ENCODE measurements around the gene SGK1.

The SGK1 gene

GRCh38 chr6:134249239-134249758, 68.6 kb downstream of the SGK1 start:
- no peak for DNase-seq
- Histone ChIP-seq H3K27me3 (replicated peaks; ENCODE audit: control insufficient read depth, insufficient read depth, low read length, poor library complexity, severe bottlenecking) (no peaks in the 10 kb centered on the region), H3K4me3 (ENCODE audit: insufficient read depth, low read depth, low read length, poor library complexity, severe bottlenecking) (no peak overlapping the region), H3K36me3 (ENCODE audit: control insufficient read depth, insufficient read depth, low read length) (no peaks in the 10 kb centered on the region), H3K27ac (ENCODE audit: insufficient read depth, low read length, poor library complexity, severe bottlenecking) (no peak overlapping the region), H3K4me1 (ENCODE audit: control insufficient read depth, insufficient read depth, low read length, poor library complexity, severe bottlenecking) (peaks cover 35% of the 10 kb centered on the region), H3K9me3 (ENCODE audit: control insufficient read depth, low read length) (no peaks in the 10 kb centered on the region)

GRCh38 chr6:134247844-134248580, 69.9 kb downstream of the SGK1 start:
- H3K4me3 ChIP-seq (ENCODE audit: insufficient read depth, low read depth, low read length, poor library complexity, severe bottlenecking), result no peak overlapping the region
- H3K27me3 ChIP-seq (replicated peaks; ENCODE audit: control insufficient read depth, insufficient read depth, low read length, poor library complexity, severe bottlenecking), result no peaks in the 10 kb centered on the region
- peak overlapping the region; percentile 69 for H3K27ac ChIP-seq (ENCODE audit: insufficient read depth, low read length, poor library complexity, severe bottlenecking)
- H3K36me3 ChIP-seq (ENCODE audit: control insufficient read depth, insufficient read depth, low read length), result no peaks in the 10 kb centered on the region
- DNase-seq, result no peak
- H3K9me3 ChIP-seq (ENCODE audit: control insufficient read depth, low read length), result no peaks in the 10 kb centered on the region
- H3K4me1 ChIP-seq (ENCODE audit: control insufficient read depth, insufficient read depth, low read length, poor library complexity, severe bottlenecking), result peaks cover 35% of the 10 kb centered on the region

GRCh38 chr6:134247231-134247833, 70.6 kb downstream of the SGK1 start:
- Histone ChIP-seq H3K27me3 (replicated peaks; ENCODE audit: control insufficient read depth, insufficient read depth, low read length, poor library complexity, severe bottlenecking) (no peaks in the 10 kb centered on the region), H3K9me3 (ENCODE audit: control insufficient read depth, low read length) (no peaks in the 10 kb centered on the region), H3K36me3 (ENCODE audit: control insufficient read depth, insufficient read depth, low read length) (no peaks in the 10 kb centered on the region), H3K4me1 (ENCODE audit: control insufficient read depth, insufficient read depth, low read length, poor library complexity, severe bottlenecking) (peaks cover 35% of the 10 kb centered on the region), H3K27ac (ENCODE audit: insufficient read depth, low read length, poor library complexity, severe bottlenecking) (peak overlapping the region; percentile 69), H3K4me3 (ENCODE audit: insufficient read depth, low read depth, low read length, poor library complexity, severe bottlenecking) (no peak overlapping the region)
- peak; percentile 70 to 77 (median 72) for DNase-seq

- Histone ChIP-seq H3K9me3 (ENCODE audit: control insufficient read depth, low read length) (no peaks in the 10 kb centered on the region), H3K4me1 (ENCODE audit: control insufficient read depth, insufficient read depth, low read length, poor library complexity, severe bottlenecking) (peaks cover 41% of the 10 kb centered on the region), H3K27me3 (replicated peaks; ENCODE audit: control insufficient read depth, insufficient read depth, low read length, poor library complexity, severe bottlenecking) (no peaks in the 10 kb centered on the region), H3K27ac (ENCODE audit: insufficient read depth, low read length, poor library complexity, severe bottlenecking) (peak overlapping the region; percentile 22), H3K4me3 (ENCODE audit: insufficient read depth, low read depth, low read length, poor library complexity, severe bottlenecking) (no peak overlapping the region), H3K36me3 (ENCODE audit: control insufficient read depth, insufficient read depth, low read length) (no peaks in the 10 kb centered on the region)
- no peak for DNase-seq
Observed at GRCh38 chr6:134245706-134246105, 72.2 kb downstream of the SGK1 start.

GRCh38 chr6:134245041-134245440, 72.9 kb downstream of the SGK1 start:
- Histone ChIP-seq H3K27me3 (replicated peaks; ENCODE audit: control insufficient read depth, insufficient read depth, low read length, poor library complexity, severe bottlenecking) (no peaks in the 10 kb centered on the region), H3K36me3 (ENCODE audit: control insufficient read depth, insufficient read depth, low read length) (no peaks in the 10 kb centered on the region), H3K4me3 (ENCODE audit: insufficient read depth, low read depth, low read length, poor library complexity, severe bottlenecking) (no peak overlapping the region), H3K4me1 (ENCODE audit: control insufficient read depth, insufficient read depth, low read length, poor library complexity, severe bottlenecking) (peaks cover 44% of the 10 kb centered on the region), H3K27ac (ENCODE audit: insufficient read depth, low read length, poor library complexity, severe bottlenecking) (no peak overlapping the region), H3K9me3 (ENCODE audit: control insufficient read depth, low read length) (no peaks in the 10 kb centered on the region)
- no peak for DNase-seq

- H3K27me3 ChIP-seq (replicated peaks; ENCODE audit: control insufficient read depth, insufficient read depth, low read length, poor library complexity, severe bottlenecking), result no peaks in the 10 kb centered on the region
- H3K4me3 ChIP-seq (ENCODE audit: insufficient read depth, low read depth, low read length, poor library complexity, severe bottlenecking), result no peak overlapping the region
- H3K9me3 ChIP-seq (ENCODE audit: control insufficient read depth, low read length), result no peaks in the 10 kb centered on the region
- peaks cover 23% of the 10 kb centered on the region for H3K4me1 ChIP-seq (ENCODE audit: control insufficient read depth, insufficient read depth, low read length, poor library complexity, severe bottlenecking)
- no peaks in the 10 kb centered on the region for H3K36me3 ChIP-seq (ENCODE audit: control insufficient read depth, insufficient read depth, low read length)
- peak; percentile 64 to 76 (median 66) for DNase-seq
- peak overlapping the region; percentile 63 for H3K27ac ChIP-seq (ENCODE audit: insufficient read depth, low read length, poor library complexity, severe bottlenecking)
Observed at GRCh38 chr6:134240665-134241431, 77.1 kb downstream of the SGK1 start.

GRCh38 chr6:134238960-134239795, 78.7 kb downstream of the SGK1 start:
- H3K27ac ChIP-seq (ENCODE audit: insufficient read depth, low read length, poor library complexity, severe bottlenecking), result peak overlapping the region; percentile 63
- no peaks in the 10 kb centered on the region for H3K9me3 ChIP-seq (ENCODE audit: control insufficient read depth, low read length)
- H3K4me1 ChIP-seq (ENCODE audit: control insufficient read depth, insufficient read depth, low read length, poor library complexity, severe bottlenecking), result peaks cover 16% of the 10 kb centered on the region
- H3K4me3 ChIP-seq (ENCODE audit: insufficient read depth, low read depth, low read length, poor library complexity, severe bottlenecking), result no peak overlapping the region
- no peak for DNase-seq
- no peaks in the 10 kb centered on the region for H3K27me3 ChIP-seq (replicated peaks; ENCODE audit: control insufficient read depth, insufficient read depth, low read length, poor library complexity, severe bottlenecking)
- no peaks in the 10 kb centered on the region for H3K36me3 ChIP-seq (ENCODE audit: control insufficient read depth, insufficient read depth, low read length)

GRCh38 chr6:134238006-134238405, 79.9 kb downstream of the SGK1 start:
- Histone ChIP-seq H3K36me3 (ENCODE audit: control insufficient read depth, insufficient read depth, low read length) (no peaks in the 10 kb centered on the region), H3K4me1 (ENCODE audit: control insufficient read depth, insufficient read depth, low read length, poor library complexity, severe bottlenecking) (peaks cover 16% of the 10 kb centered on the region), H3K9me3 (ENCODE audit: control insufficient read depth, low read length) (no peaks in the 10 kb centered on the region), H3K4me3 (ENCODE audit: insufficient read depth, low read depth, low read length, poor library complexity, severe bottlenecking) (no peak overlapping the region), H3K27ac (ENCODE audit: insufficient read depth, low read length, poor library complexity, severe bottlenecking) (no peak overlapping the region), H3K27me3 (replicated peaks; ENCODE audit: control insufficient read depth, insufficient read depth, low read length, poor library complexity, severe bottlenecking) (no peaks in the 10 kb centered on the region)
- DNase-seq, result no peak

GRCh38 chr6:134235937-134236751, 81.8 kb downstream of the SGK1 start:
- peak overlapping the region; percentile 45 for H3K27ac ChIP-seq (ENCODE audit: insufficient read depth, low read length, poor library complexity, severe bottlenecking)
- H3K36me3 ChIP-seq (ENCODE audit: control insufficient read depth, insufficient read depth, low read length), result no peaks in the 10 kb centered on the region
- H3K27me3 ChIP-seq (replicated peaks; ENCODE audit: control insufficient read depth, insufficient read depth, low read length, poor library complexity, severe bottlenecking), result no peaks in the 10 kb centered on the region
- H3K4me1 ChIP-seq (ENCODE audit: control insufficient read depth, insufficient read depth, low read length, poor library complexity, severe bottlenecking), result peaks cover 14% of the 10 kb centered on the region
- H3K9me3 ChIP-seq (ENCODE audit: control insufficient read depth, low read length), result no peaks in the 10 kb centered on the region
- no peak for DNase-seq
- no peak overlapping the region for H3K4me3 ChIP-seq (ENCODE audit: insufficient read depth, low read depth, low read length, poor library complexity, severe bottlenecking)

Data from effector memory CD4-positive, alpha-beta T cell (primary cell).